H1 (cell line): ENCODE measurements around the gene CPNE4. TPM values are rescaled to one million over a fixed set of nuclear protein-coding genes. Genes with fewer than 3 reads are reported as not detected.

Experiments
- CTCF ChIA-PET: fragments of 300-600 bp; sonication (Branson Sonifier 250); formaldehyde crosslinking; loops from one replicate; lab custom pipeline; 2021; ENCODE audit not compliant: partially characterized antibody; lab: Charles Lee
- POLR2A ChIA-PET: fragments of 300-600 bp; sonication (Branson Sonifier 250); formaldehyde crosslinking; loops from one replicate; lab custom pipeline; 2021; ENCODE audit warnings: inconsistent platforms; ENCODE audit not compliant: partially characterized antibody; lab: Charles Lee
- DNase-seq, 2 experiments: peaks; one replicate each; pipeline versions ENCODE4 v3.0.0 to v3.0.0-alpha.2; 2010 to 2022; ENCODE audit warnings: low spot score in 2 of 2, low read depth in 1 of 2, mixed read lengths in 1 of 2
- FAIRE-seq: peaks from 2 replicates; lab custom pipeline; 2011; peaks lifted over from hg19 to GRCh38; lab: Jason Lieb, UNC
- H2AFZ ChIP-seq: 2 replicates; pipeline ENCODE4 v1.8.1; 2012; ENCODE audit warnings: low read length, inconsistent platforms
- H2AK5ac ChIP-seq: 2 replicates; pipeline ENCODE4 v1.6.1; 2013; ENCODE audit warnings: low read depth, low read length
- H2BK120ac ChIP-seq: replicated peaks from 2 replicates; pipeline ENCODE3; 2013; ENCODE audit warnings: low read depth, low read length, inconsistent platforms
- H2BK12ac ChIP-seq: 2 replicates; pipeline ENCODE4 v1.6.1; 2013; ENCODE audit warnings: low read depth, low read length
- H2BK15ac ChIP-seq: 2 replicates; pipeline ENCODE4 v1.6.1; 2013; ENCODE audit warnings: low read length
- H2BK20ac ChIP-seq: 2 replicates; pipeline ENCODE4 v1.6.1; 2013; ENCODE audit warnings: low read length
- H2BK5ac ChIP-seq: 2 replicates; pipeline ENCODE4 v1.6.1; 2013; ENCODE audit warnings: low read depth, low read length
- H3K14ac ChIP-seq: 2 replicates; pipeline ENCODE4 v1.6.1; 2013; ENCODE audit warnings: inconsistent platforms; ENCODE audit not compliant: insufficient read length
- H3K18ac ChIP-seq: 2 replicates; pipeline ENCODE4 v1.6.1; 2013; ENCODE audit warnings: low read length; ENCODE audit errors: extremely low read depth
- H3K23ac ChIP-seq: 2 replicates; pipeline ENCODE4 v1.6.1; 2013; ENCODE audit warnings: inconsistent platforms; ENCODE audit not compliant: insufficient read length
- H3K23me2 ChIP-seq: 2 replicates; pipeline ENCODE4 v1.6.1; 2013; ENCODE audit warnings: low read depth, low read length
- H3K27ac ChIP-seq: 2 replicates; pipeline ENCODE4 v1.6.1; 2011; ENCODE audit warnings: low read depth, low read length, inconsistent platforms
- H3K27me3 ChIP-seq, 4 experiments: replicated peaks in 1 of 4; 1 replicate in 1 of 4; 2 replicates in 3 of 4; pipeline versions ENCODE4 v1.6.1 to v1.8.1; 2011 to 2013; ENCODE audit warnings: low read length in 3 of 4, mild to moderate bottlenecking in 3 of 4, inconsistent platforms in 2 of 4, mixed read lengths in 2 of 4, moderate library complexity in 1 of 4; ENCODE audit not compliant: control insufficient read depth in 3 of 4, insufficient read depth in 3 of 4; ENCODE audit errors: extremely low read depth in 1 of 4
- H3K36me3 ChIP-seq, 4 experiments: 2 replicates each; pipeline versions ENCODE4 v1.6.1 to v1.8.1; 2011 to 2013; ENCODE audit warnings: mild to moderate bottlenecking in 4 of 4, low read length in 3 of 4, moderate library complexity in 2 of 4, control low read depth in 1 of 4, inconsistent platforms in 1 of 4; ENCODE audit not compliant: insufficient read depth in 4 of 4, control insufficient read depth in 2 of 4
- H3K4ac ChIP-seq: replicated peaks from 2 replicates; pipeline ENCODE3; 2013; ENCODE audit warnings: low read length, low read depth, mixed read lengths, inconsistent platforms; ENCODE audit not compliant: insufficient read length
- H3K4me1 ChIP-seq, 4 experiments: replicated peaks in 1 of 4; 1 replicate in 1 of 4; 2 replicates in 3 of 4; pipeline versions ENCODE4 v1.6.1 to v1.8.1; 2011 to 2013; ENCODE audit warnings: low read length in 3 of 4, inconsistent platforms in 2 of 4, mixed read lengths in 1 of 4; ENCODE audit not compliant: insufficient read depth in 4 of 4, control insufficient read depth in 3 of 4
- H3K4me2 ChIP-seq, 2 experiments: 2 replicates each; pipeline versions ENCODE4 v1.6.1 to v1.8.1; 2011 to 2013; ENCODE audit warnings: low read depth in 2 of 2, low read length in 2 of 2, control low read depth in 1 of 2, inconsistent platforms in 1 of 2, mild to moderate bottlenecking in 1 of 2; ENCODE audit not compliant: insufficient read depth in 1 of 2
- H3K4me3 ChIP-seq, 4 experiments: fragments of 200-600, 300-600 bp in 1 of 4; sonication (generic), shearing (Covaris generic), sonication (Bioruptor Twin) in 1 of 4; 2 replicates each; pipeline versions ENCODE4 v1.5.1 to v1.8.1; 2011 to 2016; ENCODE audit warnings: low read length in 4 of 4, low read depth in 3 of 4, control low read depth in 2 of 4, inconsistent platforms in 2 of 4, mild to moderate bottlenecking in 2 of 4, mixed read lengths in 1 of 4, moderate library complexity in 1 of 4; ENCODE audit not compliant: insufficient read depth in 2 of 4; ENCODE audit errors: extremely low read depth in 1 of 4
- H3K56ac ChIP-seq: replicated peaks from 2 replicates; pipeline ENCODE3; 2013; ENCODE audit warnings: low read depth, mild to moderate bottlenecking, mixed read lengths, low read length, inconsistent platforms; ENCODE audit not compliant: insufficient read length
- H3K79me1 ChIP-seq: 2 replicates; pipeline ENCODE4 v1.6.1; 2013; ENCODE audit warnings: low read depth, low read length, control low read depth
- H3K79me2 ChIP-seq, 2 experiments: 2 replicates each; pipeline versions ENCODE4 v1.6.1 to v1.8.1; 2012 to 2013; ENCODE audit warnings: low read length in 2 of 2, mild to moderate bottlenecking in 2 of 2, inconsistent platforms in 1 of 2; ENCODE audit not compliant: insufficient read depth in 2 of 2, control insufficient read depth in 1 of 2
- H3K9ac ChIP-seq, 4 experiments: replicated peaks in 1 of 4; 1 replicate in 1 of 4; 2 replicates in 3 of 4; pipeline versions ENCODE4 v1.6.1 to v1.8.1; 2011 to 2013; ENCODE audit warnings: low read depth in 3 of 4, low read length in 3 of 4, control low read depth in 2 of 4, mild to moderate bottlenecking in 2 of 4, moderate library complexity in 2 of 4, inconsistent platforms in 1 of 4; ENCODE audit errors: extremely low read depth in 1 of 4
- H3K9me3 ChIP-seq, 2 experiments: 2 replicates each; pipeline versions ENCODE4 v1.6.1 to v1.8.1; 2012 to 2013; ENCODE audit warnings: mild to moderate bottlenecking in 2 of 2, moderate library complexity in 2 of 2, control low read depth in 1 of 2, inconsistent platforms in 1 of 2, low read depth in 1 of 2, low read length in 1 of 2, mixed read lengths in 1 of 2; ENCODE audit not compliant: insufficient read depth in 2 of 2
- H4K20me1 ChIP-seq, 2 experiments: replicated peaks in 1 of 2; 2 replicates each; pipeline versions ENCODE3 to v1.8.1; 2011 to 2013; ENCODE audit warnings: inconsistent platforms in 2 of 2, low read length in 2 of 2, mild to moderate bottlenecking in 1 of 2; ENCODE audit not compliant: insufficient read depth in 2 of 2, control insufficient read depth in 1 of 2
- H4K5ac ChIP-seq: 2 replicates; pipeline ENCODE4 v1.6.1; 2013; ENCODE audit warnings: low read length, low read depth, mixed read lengths, inconsistent platforms; ENCODE audit not compliant: insufficient read length
- H4K8ac ChIP-seq: 2 replicates; pipeline ENCODE4 v1.8.0; 2013; ENCODE audit warnings: mild to moderate bottlenecking, moderate library complexity, low read length, inconsistent platforms; ENCODE audit not compliant: insufficient read depth; ENCODE audit errors: extremely low read depth
- H4K91ac ChIP-seq: replicated peaks from 2 replicates; pipeline ENCODE3; 2013; ENCODE audit warnings: low read length, mixed read lengths, inconsistent platforms; ENCODE audit not compliant: insufficient read length
- ASH2L ChIP-seq: fragments of 200-600, 300-600 bp; sonication (generic); IDR thresholded peaks from one replicate; pipeline ENCODE4 v1.7.1; 2017; ENCODE audit warnings: low read length
- BACH1 ChIP-seq: IDR thresholded peaks from 2 replicates; pipeline ENCODE4 v1.6.1; 2012; ENCODE audit warnings: low read length, improper control_type of control experiment
- BCL11A ChIP-seq, 2 experiments: IDR thresholded peaks; one replicate each; pipeline ENCODE4 v1.6.1; 2011; ENCODE audit warnings: low read depth in 2 of 2, low read length in 2 of 2, mild to moderate bottlenecking in 2 of 2
- CBX8 ChIP-seq: fragments of 300-800, 300-1000 bp; sonication (generic); IDR thresholded peaks from 2 replicates; pipeline ENCODE4 v1.7.1; 2016; ENCODE audit warnings: low read depth, low read length, borderline replicate concordance
- CEBPB ChIP-seq: IDR thresholded peaks from 2 replicates; pipeline ENCODE4 v1.6.1; 2012; ENCODE audit warnings: low read depth, low read length
- CHD2 ChIP-seq: IDR thresholded peaks from 2 replicates; pipeline ENCODE4 v1.6.1; 2012; ENCODE audit warnings: low read length, improper control_type of control experiment
- EGR1 ChIP-seq: IDR thresholded peaks from 2 replicates; pipeline ENCODE4 v1.6.1; 2011; ENCODE audit warnings: low read depth, low read length, borderline replicate concordance
- FOSL1 ChIP-seq: IDR thresholded peaks from 2 replicates; pipeline ENCODE4 v1.6.1; 2011; ENCODE audit warnings: mild to moderate bottlenecking, low read depth, low read length, moderate library complexity; ENCODE audit not compliant: insufficient read depth
- KDM4A ChIP-seq: IDR thresholded peaks from one replicate; pipeline ENCODE4 v1.7.1; 2012; ENCODE audit warnings: low read depth, mild to moderate bottlenecking, moderate library complexity, low read length, inconsistent platforms; ENCODE audit not compliant: severe bottlenecking
- NANOG ChIP-seq: IDR thresholded peaks from 2 replicates; pipeline ENCODE4 v1.6.1; 2011; ENCODE audit warnings: low read length, low read depth, mild to moderate bottlenecking, inconsistent platforms; ENCODE audit not compliant: insufficient read depth, poor library complexity, severe bottlenecking
- NRF1 ChIP-seq: IDR thresholded peaks from 2 replicates; pipeline ENCODE4 v1.6.1; 2011; ENCODE audit warnings: mild to moderate bottlenecking, low read depth, low read length, improper control_type of control experiment
- POU5F1 ChIP-seq: IDR thresholded peaks from 2 replicates; pipeline ENCODE4 v1.6.1; 2011; ENCODE audit warnings: low read depth, mild to moderate bottlenecking, low read length, moderate library complexity
- RFX5 ChIP-seq: IDR thresholded peaks from 2 replicates; pipeline ENCODE4 v1.6.1; 2011; ENCODE audit warnings: low read depth, low read length, improper control_type of control experiment, borderline replicate concordance
- SIRT6 ChIP-seq: IDR thresholded peaks from one replicate; pipeline ENCODE4 v1.7.1; 2012; ENCODE audit warnings: low read length, inconsistent platforms
- WGBS, 2 experiments: shearing (Covaris generic) in 1 of 2; methylation state at CpG; one replicate each; pipeline versions ENCODE4 v1.1.6 to v1.1.7; 2013 to 2015; ENCODE audit warnings: low lambda C conversion rate in 2 of 2, mixed read lengths in 2 of 2, inconsistent platforms in 1 of 2, low coverage in 1 of 2, missing lambda C conversion rate in 1 of 2; ENCODE audit not compliant: insufficient replicate concordance in 2 of 2, insufficient coverage in 1 of 2, insufficient read length in 1 of 2; ENCODE audit errors: extremely low coverage in 1 of 2, missing lambda C conversion rate in 1 of 2; 5-methylcytosine and 5-hydroxymethylcytosine counted together
- polyA plus RNA-seq, 7 experiments: library from polyadenylated mRNA; depleted of rRNA in 3 of 7; stranded (reverse) in 5 of 7; unstranded in 2 of 7; fragments of >200 nt in 5 of 7; fragments of 200-250 nt in 2 of 7; gene quantifications; 1 replicate in 5 of 7; 2 replicates in 1 of 7; 4 replicates in 1 of 7; pipeline versions ENCODE4 v1.2.1 to v1.2.3, GENCODE V29; 2011 to 2013; ENCODE audit warnings: missing spikeins in 2 of 7, mixed read lengths in 2 of 7
- total RNA-seq: library from RNA; stranded (reverse); fragmentation: NEBNext Ultra II Directional; extraction: Animal tissue kit (Norgen Biotek cat#: 25700); gene quantifications from 2 replicates; pipeline ENCODE4 v1.2.1, GENCODE V29; 2021

Gene CPNE4
- total and polyA plus RNA-seq, 2 of the 8 experiments (the other 6 are each of a cell fraction or from before 2014, with no cell fraction given) = 0.82 to 3.8 TPM

GRCh38 chr3:131835906-131836305 is 198.9 kb downstream of the CPNE4 start:
- CTCF ChIA-PET = no interaction called here
- POLR2A ChIA-PET = no interaction called here
- no peaks in the 10 kb centered on the region for H3K9me3 ChIP-seq
- H3K27me3 ChIP-seq = no peaks in the 10 kb centered on the region
- no peak overlapping the region for H3K56ac ChIP-seq
- no peaks in the 10 kb centered on the region for H3K79me2 ChIP-seq
- H3K18ac ChIP-seq = no peak overlapping the region
- H2AK5ac ChIP-seq = no peak overlapping the region
- no peaks in the 10 kb centered on the region for H3K79me1 ChIP-seq
- H2BK12ac ChIP-seq = no peak overlapping the region
- no peak overlapping the region for H3K9ac ChIP-seq
- H3K4me1 ChIP-seq = no peaks in the 10 kb centered on the region
- no peaks in the 10 kb centered on the region for H4K20me1 ChIP-seq
- H2BK20ac ChIP-seq = no peak overlapping the region
- no peaks in the 10 kb centered on the region for H3K23me2 ChIP-seq
- no peak overlapping the region for H2BK5ac ChIP-seq
- H3K4me3 ChIP-seq = no peak overlapping the region
- no peak overlapping the region for H4K8ac ChIP-seq
- no peak overlapping the region for H2AFZ ChIP-seq
- no peaks in the 10 kb centered on the region for H3K36me3 ChIP-seq
- no peak overlapping the region for H4K91ac ChIP-seq
- 95% methylated on average over 1 of the region's 1 CpG; no CpG with 5 or more reads in 1 of the 2 experiments for WGBS, 2 experiments
- no peak overlapping the region for H3K4ac ChIP-seq
- no peak overlapping the region for H3K27ac ChIP-seq
- H4K5ac ChIP-seq = no peak overlapping the region
- H3K4me2 ChIP-seq = no peak overlapping the region
- DNase-seq (no peak), FAIRE-seq (no peak)
- H3K14ac ChIP-seq = no peak overlapping the region
- H3K23ac ChIP-seq = no peak overlapping the region
- H2BK15ac ChIP-seq = no peak overlapping the region
- no peak overlapping the region for H2BK120ac ChIP-seq
- no peak for TF ChIP-seq CHD2
- TF ChIP-seq RFX5 = no peak
- TF ChIP-seq SIRT6 = no peak
- TF ChIP-seq CBX8 = no peak
- no peak for TF ChIP-seq FOSL1
- no peak for TF ChIP-seq BACH1
- TF ChIP-seq NRF1 = no peak
- TF ChIP-seq EGR1 = no peak
- TF ChIP-seq ASH2L = no peak
- no peak for TF ChIP-seq KDM4A
- TF ChIP-seq CEBPB = no peak
- TF ChIP-seq POU5F1 = no peak
- no peak for TF ChIP-seq BCL11A (IDR thresholded peaks at IDR 0.05; ENCODE audit: low read depth in 2 of 2, low read length in 2 of 2)
- TF ChIP-seq NANOG = no peak
